Progenitor cell of endocrine pancreas (in vitro differentiated cells): ENCODE measurements around the gene LPCAT1. TPM values are rescaled to one million over a fixed set of nuclear protein-coding genes. Genes with fewer than 3 reads are reported as not detected.

Experiments used
- DNase-seq: peaks from one replicate; pipeline ENCODE4 v3.0.0; 2021; ENCODE audit warnings: low spot score; ENCODE audit not compliant: unreplicated experiment
- H3K27ac Mint-ChIP-seq: 2 replicates; pipeline ENCODE4 v1.8.0; 2021; ENCODE audit warnings: mild to moderate bottlenecking, moderate library complexity, mixed read lengths
- H3K27me3 Mint-ChIP-seq: 2 replicates; pipeline ENCODE4 v1.8.0; 2021; ENCODE audit warnings: mixed read lengths
- H3K36me3 Mint-ChIP-seq: 2 replicates; pipeline ENCODE4 v1.8.0; 2022; ENCODE audit warnings: mixed read lengths; ENCODE audit not compliant: insufficient read depth
- H3K4me1 Mint-ChIP-seq: 2 replicates; pipeline ENCODE4 v1.8.0; 2021; ENCODE audit warnings: low read depth, mixed read lengths
- H3K4me3 Mint-ChIP-seq: 2 replicates; pipeline ENCODE4 v1.8.0; 2021; ENCODE audit warnings: low read depth, mild to moderate bottlenecking, moderate library complexity, mixed read lengths
- H3K9me3 Mint-ChIP-seq: 2 replicates; pipeline ENCODE4 v1.8.0; 2021; ENCODE audit warnings: low read depth, mixed read lengths
- total RNA-seq: library from RNA; stranded (reverse); gene quantifications from 2 replicates; pipeline ENCODE4 v1.2.1, GENCODE V29; 2021
- TF ChIP-seq, protein P1 (sequence below): fragments of 200-600 bp; sonication (generic); IDR thresholded peaks from one replicate; pipeline ENCODE4 v1.5.0; 2021; ENCODE audit warnings: antibody characterized with exemption, mild to moderate bottlenecking; ENCODE audit not compliant: unreplicated experiment

LPCAT1 gene
- total RNA-seq, 1 donor from 2014 or later, result 73.3 TPM

DNA sequence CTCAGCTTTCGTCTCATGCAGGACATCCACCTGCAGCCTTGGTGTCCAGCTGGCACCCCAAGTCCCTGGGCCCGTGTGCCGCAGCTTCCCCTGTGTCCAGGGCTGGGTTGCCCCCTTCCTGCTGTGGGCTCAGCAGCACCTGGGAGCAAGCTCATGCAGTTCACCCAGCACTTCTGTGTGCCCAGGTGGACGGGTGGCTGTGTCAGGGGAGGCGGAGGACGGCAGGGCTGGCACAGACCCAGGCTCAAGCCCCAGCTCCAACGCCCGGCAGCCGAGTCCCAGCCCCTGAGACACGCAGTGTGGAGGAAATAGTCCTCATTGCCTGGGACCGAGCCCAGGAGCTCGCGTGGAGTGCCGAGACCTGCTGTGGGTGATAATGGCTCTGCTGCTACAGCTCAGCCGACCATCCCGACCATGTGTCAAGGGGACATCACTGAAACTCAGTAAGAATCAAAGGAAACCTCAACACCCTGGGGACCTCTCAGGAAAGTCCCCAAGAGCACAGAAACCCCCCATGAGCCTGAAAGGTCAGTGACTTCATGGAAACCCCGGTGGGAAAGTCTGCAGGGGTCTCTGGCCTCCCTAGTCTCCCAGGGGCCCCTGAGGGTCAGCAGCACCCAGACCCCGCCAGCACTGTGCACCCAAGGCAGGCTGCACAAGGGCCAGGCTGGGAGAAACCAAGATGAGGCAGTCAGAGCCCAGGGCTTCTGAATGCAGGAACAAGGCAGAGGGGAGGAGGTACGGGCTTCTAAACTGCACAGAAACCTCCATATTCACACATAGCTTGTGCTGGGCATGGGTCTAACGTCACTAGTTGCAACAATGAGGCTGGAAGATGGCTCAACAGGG is 38.8 kb downstream of the LPCAT1 start:
- Mint-ChIP-seq H3K27me3 (no peaks in the 10 kb centered on the region), H3K36me3 (peaks cover 8% of the 10 kb centered on the region), H3K4me3 (no peak overlapping the region), H3K4me1 (no peaks in the 10 kb centered on the region), H3K9me3 (no peaks in the 10 kb centered on the region), H3K27ac (no peak overlapping the region)
- TF ChIP-seq, protein P1, sequence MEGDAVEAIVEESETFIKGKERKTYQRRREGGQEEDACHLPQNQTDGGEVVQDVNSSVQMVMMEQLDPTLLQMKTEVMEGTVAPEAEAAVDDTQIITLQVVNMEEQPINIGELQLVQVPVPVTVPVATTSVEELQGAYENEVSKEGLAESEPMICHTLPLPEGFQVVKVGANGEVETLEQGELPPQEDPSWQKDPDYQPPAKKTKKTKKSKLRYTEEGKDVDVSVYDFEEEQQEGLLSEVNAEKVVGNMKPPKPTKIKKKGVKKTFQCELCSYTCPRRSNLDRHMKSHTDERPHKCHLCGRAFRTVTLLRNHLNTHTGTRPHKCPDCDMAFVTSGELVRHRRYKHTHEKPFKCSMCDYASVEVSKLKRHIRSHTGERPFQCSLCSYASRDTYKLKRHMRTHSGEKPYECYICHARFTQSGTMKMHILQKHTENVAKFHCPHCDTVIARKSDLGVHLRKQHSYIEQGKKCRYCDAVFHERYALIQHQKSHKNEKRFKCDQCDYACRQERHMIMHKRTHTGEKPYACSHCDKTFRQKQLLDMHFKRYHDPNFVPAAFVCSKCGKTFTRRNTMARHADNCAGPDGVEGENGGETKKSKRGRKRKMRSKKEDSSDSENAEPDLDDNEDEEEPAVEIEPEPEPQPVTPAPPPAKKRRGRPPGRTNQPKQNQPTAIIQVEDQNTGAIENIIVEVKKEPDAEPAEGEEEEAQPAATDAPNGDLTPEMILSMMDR, result no peak
- no peak for DNase-seq

GRCh38 chr5:1483856-1484729 is 39.7 kb downstream of the LPCAT1 start:
- H3K36me3 Mint-ChIP-seq, result peaks cover 8% of the 10 kb centered on the region

DNA sequence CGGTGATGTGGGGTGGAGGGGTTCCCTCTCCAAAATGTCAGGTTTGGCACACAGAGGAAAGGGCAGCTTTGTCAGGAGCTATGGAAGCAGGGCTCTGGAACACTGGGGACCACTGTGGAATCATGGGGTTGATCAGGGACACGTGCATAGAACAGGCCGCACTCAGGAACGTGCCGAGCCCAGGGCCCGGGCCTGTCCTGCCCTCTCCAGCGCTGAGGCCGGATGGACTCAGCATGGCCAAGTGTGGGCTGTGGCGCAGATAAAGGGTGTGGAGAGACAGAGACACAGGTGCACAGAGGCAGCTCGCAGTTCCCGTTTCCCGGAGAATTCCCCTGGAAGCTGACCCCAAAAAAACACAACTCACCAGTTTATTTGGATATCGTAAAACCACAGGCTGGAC is 40.7 kb downstream of the LPCAT1 start:
- H3K4me3 Mint-ChIP-seq, result no peak overlapping the region
- H3K36me3 Mint-ChIP-seq, result peaks cover 8% of the 10 kb centered on the region
- no peak overlapping the region for H3K27ac Mint-ChIP-seq
- no peaks in the 10 kb centered on the region for H3K9me3 Mint-ChIP-seq
- TF ChIP-seq, protein P1, result no peak
- no peak for DNase-seq
- H3K27me3 Mint-ChIP-seq, result no peaks in the 10 kb centered on the region
- H3K4me1 Mint-ChIP-seq, result no peaks in the 10 kb centered on the region

More at GRCh38 chr5:1483856-1484729, 39.7 kb downstream of the LPCAT1 start:
- H3K9me3 Mint-ChIP-seq, result no peaks in the 10 kb centered on the region
- DNase-seq, result no peak
- no peak overlapping the region for H3K27ac Mint-ChIP-seq
- no peaks in the 10 kb centered on the region for H3K4me1 Mint-ChIP-seq
- TF ChIP-seq, protein P1, result no peak
- no peak overlapping the region for H3K4me3 Mint-ChIP-seq
- H3K27me3 Mint-ChIP-seq, result no peaks in the 10 kb centered on the region

- DNase-seq, result no peak
- Mint-ChIP-seq H3K4me3 (no peak overlapping the region), H3K9me3 (no peaks in the 10 kb centered on the region), H3K27ac (peak overlapping the region; percentile 29), H3K4me1 (no peaks in the 10 kb centered on the region), H3K27me3 (no peaks in the 10 kb centered on the region), H3K36me3 (peaks cover 6% of the 10 kb centered on the region)
- TF ChIP-seq, protein P1, result no peak
Observed at GRCh38 chr5:1481959-1482331, 41.8 kb downstream of the LPCAT1 start.

DNA sequence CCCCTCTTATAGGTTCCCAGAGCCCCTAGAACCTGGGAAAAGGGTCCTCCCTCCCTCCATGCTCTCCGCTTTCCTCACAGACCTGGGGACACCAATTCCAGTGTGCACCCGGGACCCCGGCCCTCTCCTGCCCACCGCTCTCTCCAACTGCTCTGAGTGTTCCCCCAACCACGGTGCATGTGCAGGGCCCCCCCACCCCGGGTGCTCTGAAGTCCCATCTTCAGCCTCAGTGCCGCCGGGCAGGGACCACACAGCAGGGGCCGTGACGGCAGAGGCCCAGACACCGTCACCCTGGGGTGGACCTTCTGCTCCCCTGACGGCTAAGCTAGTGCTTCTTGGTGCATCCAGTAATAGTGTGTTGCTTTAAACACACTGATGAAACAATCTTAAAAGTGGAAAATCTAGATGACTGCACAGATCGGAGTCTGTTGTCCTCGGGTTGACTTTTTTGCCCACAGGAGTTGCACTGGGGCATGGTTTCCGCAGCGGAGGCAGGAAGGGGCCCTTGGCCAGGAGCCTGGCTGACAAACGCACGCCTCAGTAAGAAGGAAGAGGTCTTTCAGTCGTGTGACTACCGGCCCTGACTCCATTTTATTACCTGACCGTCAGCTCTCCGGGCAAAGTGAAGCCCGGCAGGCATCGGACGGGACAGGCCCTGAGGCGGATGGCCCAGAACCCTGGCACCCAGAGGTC is 42.3 kb downstream of the LPCAT1 start:
- H3K27me3 Mint-ChIP-seq, result no peaks in the 10 kb centered on the region
- H3K27ac Mint-ChIP-seq, result peak overlapping the region; percentile 67
- TF ChIP-seq, protein P1, result no peak
- no peak for DNase-seq
- H3K9me3 Mint-ChIP-seq, result no peaks in the 10 kb centered on the region
- H3K36me3 Mint-ChIP-seq, result peaks cover 7% of the 10 kb centered on the region
- H3K4me1 Mint-ChIP-seq, result no peaks in the 10 kb centered on the region
- no peak overlapping the region for H3K4me3 Mint-ChIP-seq
